Pancreas (tissue), 10 donors: ENCODE data around the gene CRYM. TPM values are rescaled to one million over a fixed set of nuclear protein-coding genes. Genes with fewer than 3 reads are reported as not detected.

Experiments
- ATAC-seq, 4 donors: fragments of 200-7000 bp; cut with Tn5 transposase; one replicate each; pipeline versions ENCODE4 v1.8.0 to v1.9.1; 2020; ENCODE audit warnings: mild to moderate bottlenecking in 4 of 4, moderate library complexity in 4 of 4
- DNase-seq, 6 donors: peaks; one replicate each; pipeline ENCODE4 v3.0.0-alpha.2; 2020
- FAIRE-seq: peaks from 2 replicates; lab custom pipeline; 2012; peaks lifted over from hg19 to GRCh38; lab: Jason Lieb, UNC
- H3K27ac ChIP-seq, 4 donors: fragments of 200-600 bp; sonication (generic); 1 replicate in 3 of 4; 2 replicates in 1 of 4; pipeline versions ENCODE4 v1.5.0 to v1.8.0; 2020
- H3K27me3 ChIP-seq, 4 donors: fragments of 200-600 bp; one replicate each; pipeline ENCODE4 v1.8.0; 2021
- H3K36me3 ChIP-seq, 3 donors: fragments of 200-600 bp; sonication (generic) in 1 of 3; one replicate each; pipeline versions ENCODE4 v1.5.0 to v1.8.0; 2020 to 2021
- H3K4me1 ChIP-seq, 3 donors: fragments of 200-600 bp; one replicate each; pipeline ENCODE4 v1.8.0; 2021
- H3K4me3 ChIP-seq, 4 donors: fragments of 200-600 bp; sonication (generic) in 2 of 4; one replicate each; pipeline versions ENCODE4 v1.5.0 to v1.8.0; 2020 to 2021
- H3K9me3 ChIP-seq, 4 donors: fragments of 200-600 bp; one replicate each; pipeline ENCODE4 v1.8.0; 2021
- WGBS, 2 donors: extraction: QIAGEN DNeasy Blood & Tissue Kit; methylation state at CpG; one replicate each; pipeline ENCODE4 v1.1.7; 2013; 5-methylcytosine and 5-hydroxymethylcytosine counted together
- intact Hi-C, 3 donors: fragments of 100-400 bp; cut with DNase I; formaldehyde crosslinking; loops; one replicate each; pipeline versions ENCODE4 v1.11.1 to v1.14.2; 2022
- polyA plus RNA-seq, 2 donors: library from polyadenylated mRNA; stranded (reverse); fragments of 200-250 nt; gene quantifications; one replicate each; pipeline ENCODE4 v1.2.3, GENCODE V29; 2013
- total RNA-seq, 6 donors: library from RNA; stranded (reverse); fragmentation: NEBNext Ultra II Directional in 4 of 6; extraction: Animal tissue kit (Norgen Biotek cat#: 25700) in 4 of 6; gene quantifications; one replicate each; pipeline versions ENCODE4 v1.2.1 to v1.2.4, GENCODE V29; 2021 to 2023
- TF ChIP-seq, protein P1 (sequence below), 4 donors: fragments of 200-600 bp; sonication (generic) in 3 of 4; IDR thresholded peaks; one replicate each; pipeline versions ENCODE4 v1.5.0 to v1.8.0; 2021; ENCODE audit warnings: antibody characterized with exemption in 4 of 4
- donor health status: healthy with polysubstance abuse.
- donor health status: DM: no; HTN: no; CAD: no; lungs with moderate emphysema.
- donor health status: DM: no; HTN: no; CAD: no.
- donor health status: control.
- donor health status: control.
- donor health status: Bipolar disorder and iron deficiency.
- donor health status: DM: yes; HTN: yes; CAD: no.
- donor health status: DM: no; HTN: no; CAD: no.
- donor health status: DM: no; HTN: no; CAD: no.
- donor health status: DM: yes; HTN: yes; CAD: no.

CRYM gene
- total and polyA plus RNA-seq, 8 donors = 0.09 to 0.22 (median 0.16) TPM; not detected in 3

DNA sequence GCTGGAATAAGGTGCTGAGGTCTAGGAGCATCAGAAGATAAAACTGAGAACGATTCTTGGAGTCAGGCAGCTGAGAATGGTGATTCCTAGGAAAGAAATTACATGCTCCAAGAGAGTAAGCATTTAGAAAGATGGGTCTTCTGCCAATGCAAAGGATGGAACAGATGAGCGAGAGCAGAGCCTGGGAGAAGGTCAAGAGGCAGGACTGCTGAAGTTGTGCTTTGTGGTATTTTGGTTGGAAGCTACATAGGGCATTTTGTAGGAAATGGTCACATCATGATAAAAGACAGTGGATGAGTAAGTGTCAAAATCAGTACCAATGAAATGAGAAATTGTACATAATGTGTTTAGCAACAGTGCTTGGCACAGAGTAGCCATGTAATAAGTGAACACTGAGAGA lies 1.4 kb upstream of the CRYM start:
- Histone ChIP-seq H3K9me3 (no peaks in the 10 kb centered on the region), H3K4me1 (peaks cover 0 to 3% (median 0%) of the 10 kb centered on the region in 3 donors), H3K27ac (no peak overlapping the region), H3K36me3 (no peaks in the 10 kb centered on the region), H3K27me3 (peaks cover 0 to 20% (median 1%) of the 10 kb centered on the region in 4 donors), H3K4me3 (no peak overlapping the region)
- TF ChIP-seq, protein P1, sequence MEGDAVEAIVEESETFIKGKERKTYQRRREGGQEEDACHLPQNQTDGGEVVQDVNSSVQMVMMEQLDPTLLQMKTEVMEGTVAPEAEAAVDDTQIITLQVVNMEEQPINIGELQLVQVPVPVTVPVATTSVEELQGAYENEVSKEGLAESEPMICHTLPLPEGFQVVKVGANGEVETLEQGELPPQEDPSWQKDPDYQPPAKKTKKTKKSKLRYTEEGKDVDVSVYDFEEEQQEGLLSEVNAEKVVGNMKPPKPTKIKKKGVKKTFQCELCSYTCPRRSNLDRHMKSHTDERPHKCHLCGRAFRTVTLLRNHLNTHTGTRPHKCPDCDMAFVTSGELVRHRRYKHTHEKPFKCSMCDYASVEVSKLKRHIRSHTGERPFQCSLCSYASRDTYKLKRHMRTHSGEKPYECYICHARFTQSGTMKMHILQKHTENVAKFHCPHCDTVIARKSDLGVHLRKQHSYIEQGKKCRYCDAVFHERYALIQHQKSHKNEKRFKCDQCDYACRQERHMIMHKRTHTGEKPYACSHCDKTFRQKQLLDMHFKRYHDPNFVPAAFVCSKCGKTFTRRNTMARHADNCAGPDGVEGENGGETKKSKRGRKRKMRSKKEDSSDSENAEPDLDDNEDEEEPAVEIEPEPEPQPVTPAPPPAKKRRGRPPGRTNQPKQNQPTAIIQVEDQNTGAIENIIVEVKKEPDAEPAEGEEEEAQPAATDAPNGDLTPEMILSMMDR (IDR thresholded peaks at IDR 0.05) = no peak
- no peak for ATAC-seq
- 61 to 68% methylated on average over 2 of the region's 2 CpGs for WGBS, 2 donors
- FAIRE-seq = no peak
- intact Hi-C loops = no loop called here
- DNase-seq = no peak

DNA sequence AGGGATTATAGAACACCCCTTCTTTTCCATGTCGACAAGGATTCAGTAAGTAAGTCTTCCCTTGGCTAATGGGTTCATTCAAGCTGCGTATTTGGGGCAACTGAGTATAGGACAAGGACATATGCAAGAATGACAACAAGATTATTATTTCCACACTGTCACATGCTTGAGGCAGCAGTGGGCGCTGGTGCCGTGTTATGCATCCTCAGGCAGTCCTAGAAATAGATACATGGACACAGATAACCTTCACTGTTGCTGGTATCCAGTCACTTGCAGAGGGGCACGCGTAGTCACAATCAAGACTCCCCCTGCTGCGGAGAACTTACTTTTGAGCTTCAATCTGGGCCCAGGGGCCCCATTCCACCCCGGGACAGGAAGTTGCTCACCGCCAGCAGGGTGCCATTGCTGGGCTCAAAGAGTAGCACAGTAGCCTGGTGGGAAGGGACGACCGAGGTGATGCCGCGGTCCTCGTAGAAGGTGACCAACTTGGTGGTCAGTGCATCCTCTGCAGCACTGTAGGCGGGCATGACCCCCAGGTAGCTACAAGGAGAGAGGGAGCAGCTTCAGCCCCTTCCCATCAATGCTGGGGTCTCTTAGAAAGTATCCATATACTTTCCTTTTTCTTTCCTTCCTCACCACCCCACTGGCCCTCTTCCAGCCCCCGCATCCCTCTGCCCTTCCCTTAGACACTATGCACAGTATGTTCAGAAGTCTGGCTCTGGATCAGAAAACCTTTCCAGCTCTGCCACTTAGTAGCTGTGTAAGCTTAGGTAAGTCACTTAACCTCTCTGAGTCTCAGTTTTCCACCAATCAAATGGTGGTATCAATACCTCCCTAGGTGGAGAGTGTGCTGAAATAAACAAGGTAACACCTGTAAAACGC lies 804 bp downstream of the CRYM start:
- DNase-seq = no peak
- peak in 1 of 4 donors; percentile 25 for ATAC-seq
- Histone ChIP-seq H3K27ac (no peak overlapping the region), H3K4me3 (peak overlapping the region in 1 of 4 donors; percentile 50), H3K27me3 (peaks cover 0 to 12% (median 0%) of the 10 kb centered on the region in 4 donors), H3K9me3 (no peaks in the 10 kb centered on the region), H3K4me1 (peaks cover 0 to 3% (median 0%) of the 10 kb centered on the region in 3 donors), H3K36me3 (no peaks in the 10 kb centered on the region)
- FAIRE-seq = no peak
- TF ChIP-seq, protein P1 (IDR thresholded peaks at IDR 0.05) = no peak
- intact Hi-C loops = no loop called here
- WGBS, 2 donors = 65 to 68% methylated on average over 16 to 17 of the region's 17 CpGs

DNA sequence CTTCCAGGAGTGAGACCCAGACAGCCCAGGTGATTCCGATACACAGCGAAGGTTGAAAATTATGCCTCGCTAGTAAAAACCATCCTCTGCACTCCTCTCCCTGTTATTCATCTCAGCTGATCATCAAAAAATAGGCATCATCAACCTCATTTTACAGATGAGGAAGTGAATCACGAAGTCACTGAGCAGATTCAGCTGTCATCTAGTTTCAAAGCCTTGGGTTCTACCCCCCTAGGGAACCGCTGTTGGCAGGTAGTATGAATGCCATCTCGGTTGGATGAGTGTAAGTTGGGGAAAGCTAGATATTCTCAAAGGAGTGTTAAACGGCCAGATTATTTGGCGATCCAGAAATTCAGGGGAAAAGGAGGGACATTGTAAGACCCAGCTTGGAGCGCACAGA lies 2.0 kb downstream of the CRYM start:
- ATAC-seq (no peak), FAIRE-seq (no peak), DNase-seq (no peak)
- Histone ChIP-seq H3K4me3 (no peak overlapping the region), H3K9me3 (no peaks in the 10 kb centered on the region), H3K36me3 (no peaks in the 10 kb centered on the region), H3K27me3 (peaks cover 0 to 12% (median 0%) of the 10 kb centered on the region in 4 donors), H3K4me1 (peaks cover 0 to 3% (median 0%) of the 10 kb centered on the region in 3 donors), H3K27ac (no peak overlapping the region)
- TF ChIP-seq, protein P1 (IDR thresholded peaks at IDR 0.05) = no peak
- WGBS, 2 donors = 72 to 81% methylated on average over 9 of the region's 9 CpGs
- intact Hi-C loops = no loop called here

DNA sequence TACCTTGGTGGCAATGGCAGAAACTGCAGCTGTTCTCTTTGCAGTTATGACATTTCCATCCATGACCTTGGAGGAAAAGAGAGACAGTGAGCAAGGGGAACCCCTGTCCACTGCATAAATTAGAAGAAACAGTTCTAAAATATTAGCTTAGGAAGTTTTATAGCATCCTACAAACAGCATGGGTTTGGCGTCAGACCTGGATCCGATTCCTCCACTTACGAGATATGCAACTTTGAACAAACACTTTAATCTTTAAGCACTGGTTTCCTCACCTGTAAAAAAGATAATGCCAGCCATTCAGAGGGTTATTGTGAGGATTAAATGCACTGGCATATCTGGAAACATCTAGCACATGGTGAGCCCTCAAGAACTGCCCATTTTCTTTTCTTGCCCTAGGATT lies 2.6 kb downstream of the CRYM start:
- ATAC-seq = no peak
- DNase-seq = no peak
- Histone ChIP-seq H3K27me3 (peaks cover 0 to 12% (median 0%) of the 10 kb centered on the region in 4 donors), H3K4me1 (peaks cover 0 to 3% (median 0%) of the 10 kb centered on the region in 3 donors), H3K36me3 (no peaks in the 10 kb centered on the region), H3K9me3 (no peaks in the 10 kb centered on the region), H3K27ac (no peak overlapping the region), H3K4me3 (no peak overlapping the region)
- TF ChIP-seq, protein P1 (IDR thresholded peaks at IDR 0.05) = no peak
- intact Hi-C loops = no loop called here
- FAIRE-seq = no peak
- 30 to 34% methylated on average over 3 of the region's 3 CpGs for WGBS, 2 donors
